ENCODE measurements around the gene PITPNM2.

- TF ChIP-seq POLR2AphosphoS5 (IDR thresholded peaks at IDR 0.05; ENCODE audit: borderline replicate concordance, low read depth, low read length) (no peak; the same call in 1 of the 2 replicates), EZH2 (IDR thresholded peaks at IDR 0.05) (no peak)
These were observed 44.1 kb downstream of the PITPNM2 start for GRCh38 chr12:123106640-123107359.

All from SK-N-MC (cell line).